Endothelial cell of umbilical vein (primary cell): Measurements from ENCODE around the gene SDCCAG8. TPM values are rescaled to one million over a fixed set of nuclear protein-coding genes. Genes with fewer than 3 reads are reported as not detected.

Experiments
- BruUV-seq: library from RNA; stranded (reverse); fragments of 400-500 nt; replicated peaks from 2 replicates; lab custom pipeline; 2021; lab: Mats Ljungman, UMichigan
- CTCF ChIA-PET: fragments of 300-600, 350-600 bp; sonication (Branson Sonifier 250); formaldehyde crosslinking; loops from one replicate; lab custom pipeline; 2021; ENCODE audit warnings: antibody characterized with exemption, inconsistent platforms; lab: Charles Lee
- POLR2A ChIA-PET: fragments of 300-600, 350-600 bp; sonication (Branson Sonifier 250); formaldehyde crosslinking; loops from one replicate; lab custom pipeline; 2021; ENCODE audit warnings: antibody characterized with exemption, inconsistent platforms; lab: Charles Lee
- DNase-seq: peaks from one replicate; pipeline ENCODE4 v3.0.0-alpha.2; 2011; ENCODE audit warnings: low read depth, low spot score
- FAIRE-seq: peaks from 2 replicates; lab custom pipeline; 2011; peaks lifted over from hg19 to GRCh38; lab: Jason Lieb, UNC
- H2AFZ ChIP-seq: 2 replicates; pipeline ENCODE4 v1.6.0; 2012; ENCODE audit warnings: low read depth, low read length, control low read depth, inconsistent platforms
- H3K27ac ChIP-seq: 2 replicates; pipeline ENCODE4 v1.5.1; 2011; ENCODE audit warnings: low read depth, mild to moderate bottlenecking, control low read depth, low read length, moderate library complexity; ENCODE audit not compliant: insufficient read depth
- H3K27me3 ChIP-seq, 2 experiments: 2 replicates each; pipeline versions ENCODE4 v1.6.0 to v1.6.1; 2011; ENCODE audit warnings: low read length in 2 of 2, mixed read lengths in 1 of 2; ENCODE audit not compliant: control insufficient read depth in 2 of 2, insufficient read depth in 2 of 2
- H3K36me3 ChIP-seq, 2 experiments: 2 replicates in 1 of 2; 3 replicates in 1 of 2; pipeline ENCODE4 v1.5.1; 2011; ENCODE audit warnings: low read length in 2 of 2, mild to moderate bottlenecking in 1 of 2, moderate library complexity in 1 of 2; ENCODE audit not compliant: control insufficient read depth in 2 of 2, insufficient read depth in 2 of 2; ENCODE audit errors: extremely low read depth in 1 of 2
- H3K4me1 ChIP-seq: 3 replicates; pipeline ENCODE4 v1.5.1; 2011; ENCODE audit warnings: mild to moderate bottlenecking, low read length; ENCODE audit not compliant: control insufficient read depth, insufficient read depth; ENCODE audit errors: extremely low read depth
- H3K4me2 ChIP-seq: 2 replicates; pipeline ENCODE4 v1.6.1; 2011; ENCODE audit warnings: low read length, control low read depth, mixed read lengths; ENCODE audit not compliant: insufficient read depth
- H3K4me3 ChIP-seq, 3 experiments: fragments of 200-600 bp in 1 of 3; sonication (generic), shearing (Covaris generic) in 1 of 3; replicated peaks in 1 of 3; 2 replicates each; pipeline ENCODE4 v1.5.1; 2011 to 2016; ENCODE audit warnings: control low read depth in 3 of 3, low read length in 3 of 3, mild to moderate bottlenecking in 2 of 3, inconsistent platforms in 1 of 3, low read depth in 1 of 3, moderate library complexity in 1 of 3; ENCODE audit not compliant: insufficient read depth in 1 of 3
- H3K79me2 ChIP-seq: 2 replicates; pipeline ENCODE4 v1.6.0; 2012; ENCODE audit warnings: low read length, inconsistent platforms; ENCODE audit not compliant: control insufficient read depth, insufficient read depth
- H3K9ac ChIP-seq: replicated peaks from 2 replicates; pipeline ENCODE3; 2011; ENCODE audit warnings: low read length, control low read depth; ENCODE audit not compliant: insufficient read depth; ENCODE audit errors: extremely low read depth
- H3K9me1 ChIP-seq: replicated peaks from 3 replicates; pipeline ENCODE4 v1.6.0; 2011; ENCODE audit warnings: mild to moderate bottlenecking, low read length; ENCODE audit not compliant: control insufficient read depth, insufficient read depth; ENCODE audit errors: extremely low read depth
- H3K9me3 ChIP-seq: replicated peaks from 2 replicates; pipeline ENCODE4 v1.5.1; 2012; ENCODE audit warnings: low read length, inconsistent platforms; ENCODE audit not compliant: control insufficient read depth, insufficient read depth
- H4K20me1 ChIP-seq: replicated peaks from 2 replicates; pipeline ENCODE3; 2011; ENCODE audit warnings: mild to moderate bottlenecking, low read length; ENCODE audit not compliant: control insufficient read depth, insufficient read depth; ENCODE audit errors: extremely low read depth
- CTCF ChIP-seq, 2 donors: IDR thresholded peaks; 1 replicate in 1 of 2; 2 replicates in 1 of 2; pipeline ENCODE4 v1.5.1; 2011; ENCODE audit warnings: low read length in 2 of 2, mild to moderate bottlenecking in 2 of 2, moderate library complexity in 2 of 2, control low read depth in 1 of 2, inconsistent platforms in 1 of 2, low read depth in 1 of 2; ENCODE audit not compliant: insufficient read depth in 1 of 2; ENCODE audit errors: extremely low read depth in 1 of 2
- FOS ChIP-seq: IDR thresholded peaks from 2 replicates; pipeline ENCODE4 v1.6.1; 2011; ENCODE audit warnings: mild to moderate bottlenecking, low read length, moderate library complexity, borderline replicate concordance; ENCODE audit not compliant: insufficient read depth
- GATA2 ChIP-seq: IDR thresholded peaks from 2 replicates; pipeline ENCODE4 v1.7.0; 2011; ENCODE audit warnings: low read depth, mild to moderate bottlenecking, moderate library complexity, mixed read lengths, low read length; ENCODE audit not compliant: insufficient read length, insufficient read depth
- JUN ChIP-seq: IDR thresholded peaks from 2 replicates; pipeline ENCODE4 v1.6.1; 2011; ENCODE audit warnings: borderline replicate concordance, low read depth; ENCODE audit not compliant: insufficient read length, insufficient read depth
- MAX ChIP-seq: IDR thresholded peaks from 2 replicates; pipeline ENCODE4 v1.6.1; 2011; ENCODE audit not compliant: insufficient read depth, insufficient read length
- dilution Hi-C: fragments of 300-500 bp; cut with MboI; formaldehyde crosslinking; loops from one replicate; pipeline ENCODE4 v1.15.0; 2019; ENCODE audit warnings: low sequenced_read_pairs; ENCODE audit not compliant: extremely low pct_ligation_motif_present
- intact Hi-C: fragments of 100-400 bp; cut with micrococcal nuclease; formaldehyde crosslinking; loops from one replicate; pipeline ENCODE4 v1.10.0; 2022
- polyA plus RNA-seq, 4 experiments: library from polyadenylated mRNA; depleted of rRNA in 3 of 4; stranded (reverse) in 3 of 4; unstranded in 1 of 4; fragments of >200 nt; gene quantifications; 2 replicates each; pipeline versions ENCODE4 v1.2.1 to v1.2.3, GENCODE V29; 2011 to 2012; ENCODE audit warnings: missing spikeins in 1 of 4
- total RNA-seq: library from RNA; stranded (reverse); gene quantifications from 2 replicates; pipeline ENCODE4 v1.2.3, GENCODE V29; 2021

Gene SDCCAG8
- total and polyA plus RNA-seq, 2 donors (not counting 3 experiments of a cell fraction or from before 2014, with no cell fraction given) = 14.6 to 25.7 TPM

- dilution Hi-C loops (no loop called here), intact Hi-C loops (loop anchor here (1.0 to 2.0 kb wide), 2 partner anchors 128 to 801 kb away; no protein-coding TSS in a partner anchor)
- Histone ChIP-seq H2AFZ (no peak overlapping the region), H3K4me2 (peak overlapping the region; percentile 98), H3K79me2 (no peaks in the 10 kb centered on the region), H4K20me1 (no peaks in the 10 kb centered on the region), H3K27ac (peak overlapping the region; percentile 19), H3K36me3 (no peaks in the 10 kb centered on the region), H3K9me1 (no peaks in the 10 kb centered on the region), H3K4me3 (no peak overlapping the region), H3K4me1 (peaks cover 18% of the 10 kb centered on the region), H3K9ac (no peak overlapping the region), H3K27me3 (no peaks in the 10 kb centered on the region), H3K9me3 (no peaks in the 10 kb centered on the region)
- ChIA-PET POLR2A (no interaction called here), CTCF (interaction anchor here (0.6 kb wide), 1 partner anchor 19 kb away, joined by 3 read pairs; no protein-coding TSS in a partner anchor)
- no TSS peak for BruUV-seq
- peak; percentile 80 for FAIRE-seq
- DNase-seq = peak; percentile 75
- TF ChIP-seq CTCF (IDR thresholded peaks at IDR 0.05; ENCODE audit: extremely low read depth in 1 of 2, insufficient read depth in 1 of 2, low read depth in 1 of 2, low read length in 2 of 2) (no peak), GATA2 (no peak), JUN (peak; percentile 68), MAX (no peak), FOS (peak; percentile 74)
Observed at GRCh38 chr1:243471754-243472745, 216.2 kb downstream of the SDCCAG8 start.
